Right atrium auricular region (tissue), 2 donors: ENCODE measurements around the gene CAVIN2. TPM values are rescaled to one million over a fixed set of nuclear protein-coding genes. Genes with fewer than 3 reads are reported as not detected.

ENCODE experiments used
- DNase-seq: peaks from one replicate; pipeline ENCODE4 v3.0.0-alpha.2; 2019; ENCODE audit warnings: low spot score
- H3K27ac ChIP-seq, 2 donors: fragments of 200-600 bp; sonication (generic); 1 replicate in 1 of 2; 2 replicates in 1 of 2; pipeline ENCODE4 v1.5.1; 2016 to 2019
- H3K27me3 ChIP-seq, 2 donors: fragments of 200-600 bp; sonication (generic); one replicate each; pipeline versions ENCODE4 v1.5.1 to v1.6.0; 2017 to 2019
- H3K36me3 ChIP-seq: fragments of 200-600 bp; sonication (generic); one replicate; pipeline ENCODE4 v1.5.1; 2016
- H3K4me1 ChIP-seq, 2 donors: fragments of 200-600 bp; sonication (generic); one replicate each; pipeline versions ENCODE4 v1.5.1 to v1.6.0; 2017 to 2019
- H3K4me3 ChIP-seq, 2 donors: fragments of 200-600 bp; sonication (generic); 1 replicate in 1 of 2; 2 replicates in 1 of 2; pipeline ENCODE4 v1.5.1; 2017 to 2019; ENCODE audit warnings: mild to moderate bottlenecking in 1 of 2, moderate library complexity in 1 of 2
- H3K9me3 ChIP-seq, 2 donors: fragments of 200-600 bp; sonication (generic); one replicate each; pipeline ENCODE4 v1.5.1; 2019
- total RNA-seq, 2 donors: library from RNA; depleted of rRNA; stranded (reverse); fragments of >200 nt; gene quantifications; one replicate each; pipeline ENCODE4 v1.1.0, GENCODE V29; 2016
- TF ChIP-seq, protein P1 (sequence below), 2 donors: fragments of 200-600 bp; sonication (generic); IDR thresholded peaks; one replicate each; pipeline ENCODE4 v1.5.1; 2019; ENCODE audit warnings: antibody characterized with exemption in 2 of 2

CAVIN2 gene
- total RNA-seq, 2 donors from 2014 or later: 118 to 263 TPM

DNA sequence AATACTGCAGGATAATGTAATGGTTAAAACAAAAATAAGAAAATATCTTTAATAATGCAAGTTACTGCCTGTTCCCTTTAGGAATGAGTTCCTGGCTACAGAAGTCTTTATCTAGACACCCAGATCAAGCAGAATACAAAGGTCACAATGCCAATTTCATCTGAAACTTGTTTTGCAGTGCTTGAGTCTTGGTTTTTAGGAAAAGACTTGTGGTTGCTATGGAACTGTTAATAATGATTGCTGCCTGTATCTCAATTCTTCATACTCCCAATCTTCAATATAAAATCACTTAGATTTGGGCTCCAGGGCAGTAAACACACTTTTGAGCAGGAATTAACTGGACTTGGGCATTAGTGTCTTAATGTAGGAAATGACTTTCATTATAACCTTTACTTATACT lies 14.2 kb downstream of the CAVIN2 start:
- no peaks in the 10 kb centered on the region for H3K27me3 ChIP-seq
- DNase-seq: no peak

DNA sequence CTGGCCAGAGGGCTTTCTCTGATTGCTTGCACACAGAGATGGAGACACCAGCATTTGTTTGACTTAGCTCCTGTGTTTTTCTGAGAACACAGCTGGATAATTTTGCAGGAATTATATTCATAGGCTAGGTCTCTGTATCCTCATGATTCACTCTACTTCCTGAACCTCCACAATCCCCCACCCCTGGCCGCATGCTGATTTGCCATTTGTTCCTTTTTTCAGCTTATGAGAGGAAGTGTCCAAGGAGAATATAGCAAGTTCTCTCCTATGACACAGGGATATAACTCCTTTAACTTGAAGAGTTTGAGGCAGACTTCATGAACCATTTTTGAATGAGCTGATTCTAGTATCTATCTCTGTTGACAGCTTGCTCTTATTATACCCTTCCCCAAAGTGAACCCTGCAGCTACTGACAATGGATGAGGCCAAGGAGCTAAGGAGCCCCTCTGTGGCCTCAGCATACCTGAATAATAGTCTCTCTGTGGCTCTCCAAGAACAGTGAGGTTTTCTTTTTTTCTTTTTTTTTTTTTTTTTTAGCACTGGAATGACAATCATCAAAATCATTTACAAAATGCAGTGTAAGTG lies 15.4 kb downstream of the CAVIN2 start:
- TF ChIP-seq, protein P1, sequence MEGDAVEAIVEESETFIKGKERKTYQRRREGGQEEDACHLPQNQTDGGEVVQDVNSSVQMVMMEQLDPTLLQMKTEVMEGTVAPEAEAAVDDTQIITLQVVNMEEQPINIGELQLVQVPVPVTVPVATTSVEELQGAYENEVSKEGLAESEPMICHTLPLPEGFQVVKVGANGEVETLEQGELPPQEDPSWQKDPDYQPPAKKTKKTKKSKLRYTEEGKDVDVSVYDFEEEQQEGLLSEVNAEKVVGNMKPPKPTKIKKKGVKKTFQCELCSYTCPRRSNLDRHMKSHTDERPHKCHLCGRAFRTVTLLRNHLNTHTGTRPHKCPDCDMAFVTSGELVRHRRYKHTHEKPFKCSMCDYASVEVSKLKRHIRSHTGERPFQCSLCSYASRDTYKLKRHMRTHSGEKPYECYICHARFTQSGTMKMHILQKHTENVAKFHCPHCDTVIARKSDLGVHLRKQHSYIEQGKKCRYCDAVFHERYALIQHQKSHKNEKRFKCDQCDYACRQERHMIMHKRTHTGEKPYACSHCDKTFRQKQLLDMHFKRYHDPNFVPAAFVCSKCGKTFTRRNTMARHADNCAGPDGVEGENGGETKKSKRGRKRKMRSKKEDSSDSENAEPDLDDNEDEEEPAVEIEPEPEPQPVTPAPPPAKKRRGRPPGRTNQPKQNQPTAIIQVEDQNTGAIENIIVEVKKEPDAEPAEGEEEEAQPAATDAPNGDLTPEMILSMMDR (IDR thresholded peaks at IDR 0.05): no peak
- peaks cover 0 to 33% of the 10 kb centered on the region in 2 donors for H3K4me1 ChIP-seq
- peak overlapping the region in 1 of 2 donors; percentile 9 for H3K27ac ChIP-seq
- no peak for DNase-seq
- no peaks in the 10 kb centered on the region for H3K9me3 ChIP-seq
- no peaks in the 10 kb centered on the region for H3K27me3 ChIP-seq
- peaks cover 29% of the 10 kb centered on the region for H3K36me3 ChIP-seq
- H3K4me3 ChIP-seq: no peak overlapping the region

More for the DNA sequence above, 14.2 kb downstream of the CAVIN2 start:
- Histone ChIP-seq H3K36me3 (peaks cover 29% of the 10 kb centered on the region), H3K27ac (peak overlapping the region in 1 of 2 donors; percentile 93), H3K9me3 (no peaks in the 10 kb centered on the region), H3K4me1 (peaks cover 0 to 45% of the 10 kb centered on the region in 2 donors), H3K4me3 (no peak overlapping the region)
- TF ChIP-seq, protein P1 (IDR thresholded peaks at IDR 0.05): no peak

DNA sequence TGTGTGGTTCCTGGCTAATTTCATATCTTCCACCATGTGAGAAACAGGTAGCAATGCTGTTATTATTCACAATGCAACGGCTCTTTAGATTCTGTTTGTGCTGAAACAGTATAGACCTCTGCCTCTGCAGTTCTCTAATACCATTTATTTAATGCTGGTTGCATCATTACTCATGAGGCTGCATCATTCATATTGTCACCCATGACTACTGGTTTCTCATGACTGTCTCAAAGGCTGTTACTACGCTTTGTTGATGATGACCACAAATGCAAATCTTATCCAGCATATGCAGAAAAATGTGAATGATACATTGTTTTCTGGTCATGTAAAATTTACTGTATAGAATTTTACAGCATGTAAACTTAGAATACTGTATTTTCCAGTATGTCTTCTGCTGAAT lies 22.5 kb downstream of the CAVIN2 start:
- no peak for DNase-seq
- TF ChIP-seq, protein P1 (IDR thresholded peaks at IDR 0.05): no peak
- Histone ChIP-seq H3K27me3 (no peaks in the 10 kb centered on the region), H3K4me3 (no peak overlapping the region), H3K9me3 (no peaks in the 10 kb centered on the region), H3K36me3 (no peaks in the 10 kb centered on the region), H3K27ac (no peak overlapping the region), H3K4me1 (no peaks in the 10 kb centered on the region)

DNA sequence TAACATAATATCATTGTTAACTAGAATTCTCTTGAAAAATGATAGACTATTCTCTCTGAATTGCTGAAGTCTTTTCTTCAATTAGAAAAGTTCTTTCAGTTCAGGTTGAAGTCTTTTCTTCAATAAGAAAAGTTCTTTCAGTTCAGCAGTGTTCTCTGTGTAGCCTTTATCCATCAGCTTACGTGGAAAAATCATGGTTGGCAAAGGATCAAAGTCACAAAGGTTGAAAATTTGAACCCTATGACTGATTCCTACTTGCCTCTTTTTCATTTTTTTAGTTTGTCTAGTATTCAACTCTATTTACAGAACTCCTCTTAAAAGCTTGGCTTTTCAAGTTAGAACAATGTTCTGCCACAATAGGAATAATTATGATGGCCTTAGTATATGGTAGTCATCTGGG lies 25.8 kb downstream of the CAVIN2 start:
- TF ChIP-seq, protein P1 (IDR thresholded peaks at IDR 0.05): no peak
- Histone ChIP-seq H3K4me3 (no peak overlapping the region), H3K36me3 (no peaks in the 10 kb centered on the region), H3K9me3 (no peaks in the 10 kb centered on the region), H3K27me3 (no peaks in the 10 kb centered on the region), H3K4me1 (no peaks in the 10 kb centered on the region), H3K27ac (no peak overlapping the region)
- no peak for DNase-seq

DNA sequence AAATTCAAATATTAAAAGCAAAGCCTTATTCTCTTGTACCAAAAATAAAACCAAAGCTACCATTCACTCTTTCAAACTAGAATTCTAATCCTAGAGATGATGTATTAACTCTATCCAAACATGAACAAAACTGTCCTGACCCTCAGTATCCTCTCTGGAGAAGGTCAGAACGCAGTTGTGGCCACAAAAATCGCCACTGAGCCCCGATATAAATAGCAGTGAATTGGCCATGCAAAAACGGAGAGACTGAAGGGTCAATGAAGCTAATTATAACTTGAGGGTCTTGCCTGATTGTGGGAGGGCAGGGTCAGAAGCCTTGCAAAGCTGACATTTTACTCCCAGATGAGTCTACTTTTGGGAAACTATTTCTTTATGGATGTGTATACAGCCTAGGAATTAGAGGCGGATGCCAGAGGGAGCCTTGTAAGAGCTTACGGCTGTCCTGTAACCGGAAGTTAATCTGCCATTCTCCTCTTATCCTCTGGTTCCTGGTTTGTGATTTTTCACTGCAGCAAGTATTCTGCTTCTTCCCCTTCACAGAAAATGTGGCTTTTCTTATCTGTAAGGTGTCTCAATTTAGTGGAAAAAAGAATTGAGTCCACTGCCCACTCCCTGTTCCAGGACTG lies 28.1 kb downstream of the CAVIN2 start:
- TF ChIP-seq, protein P1 (IDR thresholded peaks at IDR 0.05): no peak
- H3K36me3 ChIP-seq: no peaks in the 10 kb centered on the region
- no peak for DNase-seq
- no peaks in the 10 kb centered on the region for H3K27me3 ChIP-seq
- no peaks in the 10 kb centered on the region for H3K9me3 ChIP-seq
- H3K27ac ChIP-seq: peak overlapping the region in 1 of 2 donors; percentile 32
- H3K4me3 ChIP-seq: peak overlapping the region; percentile 2 to 19
- H3K4me1 ChIP-seq: no peaks in the 10 kb centered on the region
